Measurements from ENCODE around the gene CTDSP2. TPM values are rescaled to one million over a fixed set of nuclear protein-coding genes. Genes with fewer than 3 reads are reported as not detected.

CTDSP2 gene
- polyA plus RNA-seq, 1 of the 3 experiments (the other 2 are of a cell fraction), result 119 TPM

- TF ChIP-seq, protein P1, sequence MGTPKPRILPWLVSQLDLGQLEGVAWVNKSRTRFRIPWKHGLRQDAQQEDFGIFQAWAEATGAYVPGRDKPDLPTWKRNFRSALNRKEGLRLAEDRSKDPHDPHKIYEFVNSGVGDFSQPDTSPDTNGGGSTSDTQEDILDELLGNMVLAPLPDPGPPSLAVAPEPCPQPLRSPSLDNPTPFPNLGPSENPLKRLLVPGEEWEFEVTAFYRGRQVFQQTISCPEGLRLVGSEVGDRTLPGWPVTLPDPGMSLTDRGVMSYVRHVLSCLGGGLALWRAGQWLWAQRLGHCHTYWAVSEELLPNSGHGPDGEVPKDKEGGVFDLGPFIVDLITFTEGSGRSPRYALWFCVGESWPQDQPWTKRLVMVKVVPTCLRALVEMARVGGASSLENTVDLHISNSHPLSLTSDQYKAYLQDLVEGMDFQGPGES (IDR thresholded peaks at IDR 0.05; ENCODE audit: low read depth, low read length), result no peak
- TF ChIP-seq EZH2phosphoT487 (IDR thresholded peaks at IDR 0.05; ENCODE audit: borderline replicate concordance, low read depth) (no peak), RCOR1 (IDR thresholded peaks at IDR 0.05; ENCODE audit: low read length) (no peak), GABPA (IDR thresholded peaks at IDR 0.05; ENCODE audit: low read depth) (no peak), CHD2 (IDR thresholded peaks at IDR 0.05; ENCODE audit: low read length, partially characterized antibody) (no peak)
These were observed 70.3 kb downstream of the CTDSP2 start (continued) for GRCh38 chr12:57776247-57776587.

DNA sequence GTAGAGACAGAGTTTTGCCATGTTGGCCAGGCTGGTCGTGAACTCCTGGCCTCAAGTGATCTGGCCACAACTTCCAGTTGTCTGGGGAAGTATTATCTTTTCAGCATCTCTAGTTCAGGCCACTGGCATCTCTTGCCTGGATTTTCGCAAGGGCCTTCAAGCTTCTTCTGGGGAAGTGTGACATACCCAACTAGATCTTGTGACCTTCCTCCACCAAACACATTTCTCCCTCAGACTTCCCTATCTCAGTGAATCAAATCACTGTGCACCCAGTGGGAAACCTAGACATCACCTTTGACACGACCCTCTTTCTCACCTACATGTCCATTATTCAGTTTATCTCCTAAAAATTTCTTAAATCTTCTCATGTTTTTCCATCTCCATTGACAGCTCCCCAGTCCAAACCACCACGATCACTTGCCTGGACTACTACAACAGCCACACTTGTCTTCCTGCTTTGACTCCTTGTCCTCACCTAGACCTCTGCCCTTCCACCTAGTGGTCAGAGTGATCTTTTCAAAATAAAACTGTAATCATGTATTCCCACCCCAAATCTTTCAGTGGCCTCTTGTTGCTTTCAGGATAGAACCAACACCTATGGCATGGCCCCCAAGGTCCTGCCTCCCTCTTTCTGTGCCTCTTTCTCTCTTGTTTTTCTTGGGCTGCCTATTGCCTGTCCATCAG, 70.8 kb downstream of the CTDSP2 start:
- H3K27ac ChIP-seq (ENCODE audit: low read depth in 2 of 2, low read length in 1 of 2), result no peak overlapping the region
- no peak for DNase-seq
- no peak overlapping the region for H3K9ac ChIP-seq
- H3K4me1 ChIP-seq (ENCODE audit: control insufficient read depth in 1 of 2, insufficient read depth in 2 of 2, low read depth in 1 of 2, low read length in 1 of 2), result peaks cover 3 to 11% of the 10 kb centered on the region in 2 experiments; a peak in 1 of 4 replicates
- peaks cover 6% of the 10 kb centered on the region for H3F3A ChIP-seq (replicated peaks; ENCODE audit: insufficient read depth)
- H3K9me2 ChIP-seq, result no peaks in the 10 kb centered on the region
- H3K36me3 ChIP-seq (replicated peaks in 1 of 2; ENCODE audit: control insufficient read depth in 1 of 2, insufficient read depth in 2 of 2, low read length in 1 of 2), result peaks cover 7 to 8% of the 10 kb centered on the region in 2 experiments
- no peaks in the 10 kb centered on the region for H4K20me1 ChIP-seq (ENCODE audit: insufficient read depth)
- CTCF ChIA-PET, result interaction anchor here (0.7 to 2.3 kb wide), 4 partner anchors 19 to 145 kb away, joined by 3 to 7 read pairs (median 3); no protein-coding TSS in a partner anchor
- no peaks in the 10 kb centered on the region for H3K27me3 ChIP-seq (ENCODE audit: insufficient read depth)
- no peak overlapping the region for H3K4me3 ChIP-seq (ENCODE audit: low read depth in 2 of 2, low read length in 1 of 2)
- TF ChIP-seq CTCF (IDR thresholded peaks at IDR 0.05) (peak; percentile 16; the same call in 1 of the 2 replicates), RAD21 (IDR thresholded peaks at IDR 0.05; ENCODE audit: low read length) (no peak), SIN3A (IDR thresholded peaks at IDR 0.05; ENCODE audit: borderline replicate concordance, low read depth, low read length) (no peak)
- POLR2A ChIA-PET, result no interaction called here
- H3K79me2 ChIP-seq (ENCODE audit: insufficient read depth), result peaks cover 26% of the 10 kb centered on the region
- no peak overlapping the region for H3K4me2 ChIP-seq
- no peaks in the 10 kb centered on the region for H3K9me3 ChIP-seq
- H2AFZ ChIP-seq (ENCODE audit: low read depth), result no peak overlapping the region
- WGBS (ENCODE audit: low lambda C conversion rate), result 93% methylated on average over 4 of the region's 4 CpGs

GRCh38 chr12:57775044-57775443, 71.5 kb downstream of the CTDSP2 start:
- no peak overlapping the region for H2AFZ ChIP-seq (ENCODE audit: low read depth)
- 90% methylated on average over 3 of the region's 3 CpGs for WGBS (ENCODE audit: low lambda C conversion rate)
- POLR2A ChIA-PET, result no interaction called here
- H3K9me2 ChIP-seq, result no peaks in the 10 kb centered on the region
- H3K4me2 ChIP-seq, result no peak overlapping the region
- no peaks in the 10 kb centered on the region for H3K27me3 ChIP-seq (ENCODE audit: insufficient read depth)
- peaks cover 32% of the 10 kb centered on the region for H3K79me2 ChIP-seq (ENCODE audit: insufficient read depth)
- H3K9me3 ChIP-seq, result no peaks in the 10 kb centered on the region
- H3K4me1 ChIP-seq (ENCODE audit: control insufficient read depth in 1 of 2, insufficient read depth in 2 of 2, low read depth in 1 of 2, low read length in 1 of 2), result peaks cover 3 to 12% of the 10 kb centered on the region in 2 experiments; a peak in 1 of 4 replicates
- no peak overlapping the region for H3K9ac ChIP-seq
- no peak overlapping the region for H3K4me3 ChIP-seq (ENCODE audit: low read depth in 2 of 2, low read length in 1 of 2)
- CTCF ChIA-PET, result interaction anchor here (1.2 to 2.3 kb wide), 2 partner anchors 18 to 19 kb away, joined by 3 to 7 read pairs; no protein-coding TSS in a partner anchor
- H4K20me1 ChIP-seq (ENCODE audit: insufficient read depth), result no peaks in the 10 kb centered on the region
- no peak overlapping the region for H3K27ac ChIP-seq (ENCODE audit: low read depth in 2 of 2, low read length in 1 of 2)
- peaks cover 2 to 4% of the 10 kb centered on the region in 2 experiments for H3K36me3 ChIP-seq (replicated peaks in 1 of 2; ENCODE audit: control insufficient read depth in 1 of 2, insufficient read depth in 2 of 2, low read length in 1 of 2)
- DNase-seq, result no peak
- peaks cover 3% of the 10 kb centered on the region for H3F3A ChIP-seq (replicated peaks; ENCODE audit: insufficient read depth)
- TF ChIP-seq, protein P2, sequence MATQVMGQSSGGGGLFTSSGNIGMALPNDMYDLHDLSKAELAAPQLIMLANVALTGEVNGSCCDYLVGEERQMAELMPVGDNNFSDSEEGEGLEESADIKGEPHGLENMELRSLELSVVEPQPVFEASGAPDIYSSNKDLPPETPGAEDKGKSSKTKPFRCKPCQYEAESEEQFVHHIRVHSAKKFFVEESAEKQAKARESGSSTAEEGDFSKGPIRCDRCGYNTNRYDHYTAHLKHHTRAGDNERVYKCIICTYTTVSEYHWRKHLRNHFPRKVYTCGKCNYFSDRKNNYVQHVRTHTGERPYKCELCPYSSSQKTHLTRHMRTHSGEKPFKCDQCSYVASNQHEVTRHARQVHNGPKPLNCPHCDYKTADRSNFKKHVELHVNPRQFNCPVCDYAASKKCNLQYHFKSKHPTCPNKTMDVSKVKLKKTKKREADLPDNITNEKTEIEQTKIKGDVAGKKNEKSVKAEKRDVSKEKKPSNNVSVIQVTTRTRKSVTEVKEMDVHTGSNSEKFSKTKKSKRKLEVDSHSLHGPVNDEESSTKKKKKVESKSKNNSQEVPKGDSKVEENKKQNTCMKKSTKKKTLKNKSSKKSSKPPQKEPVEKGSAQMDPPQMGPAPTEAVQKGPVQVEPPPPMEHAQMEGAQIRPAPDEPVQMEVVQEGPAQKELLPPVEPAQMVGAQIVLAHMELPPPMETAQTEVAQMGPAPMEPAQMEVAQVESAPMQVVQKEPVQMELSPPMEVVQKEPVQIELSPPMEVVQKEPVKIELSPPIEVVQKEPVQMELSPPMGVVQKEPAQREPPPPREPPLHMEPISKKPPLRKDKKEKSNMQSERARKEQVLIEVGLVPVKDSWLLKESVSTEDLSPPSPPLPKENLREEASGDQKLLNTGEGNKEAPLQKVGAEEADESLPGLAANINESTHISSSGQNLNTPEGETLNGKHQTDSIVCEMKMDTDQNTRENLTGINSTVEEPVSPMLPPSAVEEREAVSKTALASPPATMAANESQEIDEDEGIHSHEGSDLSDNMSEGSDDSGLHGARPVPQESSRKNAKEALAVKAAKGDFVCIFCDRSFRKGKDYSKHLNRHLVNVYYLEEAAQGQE (IDR thresholded peaks at IDR 0.05; ENCODE audit: low read depth, low read length), result no peak
- TF ChIP-seq FOSL2 (IDR thresholded peaks at IDR 0.05; ENCODE audit: borderline replicate concordance, low read depth) (no peak), SIN3A (IDR thresholded peaks at IDR 0.05; ENCODE audit: borderline replicate concordance, low read depth, low read length) (no peak), POLR2AphosphoS5 (IDR thresholded peaks at IDR 0.05; ENCODE audit: low read depth, low read length) (no peak), FOXJ3 (CRISPR knock-in tag; IDR thresholded peaks at IDR 0.05) (no peak), RFX5 (IDR thresholded peaks at IDR 0.05; ENCODE audit: low read length) (no peak), MAX (IDR thresholded peaks at IDR 0.05; ENCODE audit: low read depth) (no peak), YY1 (IDR thresholded peaks at IDR 0.05; ENCODE audit: low read depth) (no peak), RXRA (IDR thresholded peaks at IDR 0.05; ENCODE audit: borderline replicate concordance, low read depth) (no peak), GABPA (IDR thresholded peaks at IDR 0.05; ENCODE audit: low read depth) (no peak)
- TF ChIP-seq, protein P3, sequence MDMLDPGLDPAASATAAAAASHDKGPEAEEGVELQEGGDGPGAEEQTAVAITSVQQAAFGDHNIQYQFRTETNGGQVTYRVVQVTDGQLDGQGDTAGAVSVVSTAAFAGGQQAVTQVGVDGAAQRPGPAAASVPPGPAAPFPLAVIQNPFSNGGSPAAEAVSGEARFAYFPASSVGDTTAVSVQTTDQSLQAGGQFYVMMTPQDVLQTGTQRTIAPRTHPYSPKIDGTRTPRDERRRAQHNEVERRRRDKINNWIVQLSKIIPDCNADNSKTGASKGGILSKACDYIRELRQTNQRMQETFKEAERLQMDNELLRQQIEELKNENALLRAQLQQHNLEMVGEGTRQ (IDR thresholded peaks at IDR 0.05; ENCODE audit: borderline replicate concordance, low read depth, low read length), result no peak
